ENCODE results near the gene IRX4. TPM values are rescaled to one million over a fixed set of nuclear protein-coding genes. Genes with fewer than 3 reads are reported as not detected.

Gene IRX4
- total and polyA plus RNA-seq, 2 of the 4 experiments (the other 2 are of a cell fraction), result not detected

GRCh38 chr5:1917830-1918487, 35.2 kb upstream of the IRX4 start:
- Histone ChIP-seq H4K91ac (ENCODE audit: insufficient read depth, low read depth, low read length) (no peak overlapping the region), H3K27me3 (ENCODE audit: control insufficient read depth, insufficient read depth, low read length) (no peaks in the 10 kb centered on the region), H4K8ac (ENCODE audit: low read depth in 2 of 2, low read length in 2 of 2) (no peak overlapping the region), H3K4me2 (ENCODE audit: low read depth, low read length) (no peak overlapping the region), H3K79me1 (ENCODE audit: low read depth in 1 of 2, low read length in 2 of 2) (no peaks in the 10 kb centered on the region), H3K23ac (ENCODE audit: low read depth, low read length) (no peak overlapping the region), H2BK20ac (ENCODE audit: low read depth, low read length) (no peak overlapping the region), H3K9ac (ENCODE audit: low read depth, low read length) (no peak overlapping the region), H3K56ac (ENCODE audit: extremely low read depth, insufficient read depth, low read length) (no peak overlapping the region), H4K20me1 (ENCODE audit: insufficient read depth, low read length) (no peaks in the 10 kb centered on the region), H3K4ac (ENCODE audit: low read depth, low read length) (no peak overlapping the region), H3K27ac (ENCODE audit: insufficient read depth, low read length) (no peak overlapping the region), H2BK120ac (ENCODE audit: low read depth, low read length) (no peak overlapping the region), H3K9me1 (ENCODE audit: insufficient read depth, low read length) (no peaks in the 10 kb centered on the region), H2AK5ac (ENCODE audit: low read depth, low read length) (no peak overlapping the region), H2BK15ac (ENCODE audit: low read depth, low read length) (no peak overlapping the region), H3K14ac (replicated peaks; ENCODE audit: low read depth, low read length) (no peak overlapping the region), H3K9me3 (ENCODE audit: control insufficient read depth, insufficient read depth, low read length) (no peaks in the 10 kb centered on the region), H3K36me3 (ENCODE audit: control insufficient read depth, insufficient read depth, low read length) (no peaks in the 10 kb centered on the region), H4K5ac (ENCODE audit: low read depth, low read length) (no peak overlapping the region), H3K4me1 (ENCODE audit: control insufficient read depth, insufficient read depth, low read length) (no peaks in the 10 kb centered on the region), H3K4me3 (ENCODE audit: insufficient read depth, low read depth, low read length) (no peak overlapping the region), H2BK5ac (ENCODE audit: low read depth, low read length, poor library complexity, severe bottlenecking) (no peak overlapping the region), H3K18ac (ENCODE audit: low read depth, low read length) (no peak overlapping the region), H2AK9ac (replicated peaks; ENCODE audit: low read depth, low read length, poor library complexity) (no peak overlapping the region), H2AFZ (replicated peaks; ENCODE audit: low read length, poor library complexity) (no peak overlapping the region)
- CTCF ChIA-PET, result no interaction called here
- intact Hi-C loops (cut with micrococcal nuclease) (no loop called here), in situ Hi-C loops (cut with MboI; ENCODE audit: low sequenced_read_pairs) (no loop called here), dilution Hi-C loops (cut with HindIII; ENCODE audit: low sequenced_read_pairs, unreplicated experiment) (no loop called here)
- TF ChIP-seq SMC3 (IDR thresholded peaks at IDR 0.05; ENCODE audit: low read depth, low read length) (no peak), MAZ (IDR thresholded peaks at IDR 0.05; ENCODE audit: borderline replicate concordance, low read depth, low read length) (no peak), MXI1 (IDR thresholded peaks at IDR 0.05; ENCODE audit: borderline replicate concordance, low read depth, low read length) (no peak)
- TF ChIP-seq, protein P1, sequence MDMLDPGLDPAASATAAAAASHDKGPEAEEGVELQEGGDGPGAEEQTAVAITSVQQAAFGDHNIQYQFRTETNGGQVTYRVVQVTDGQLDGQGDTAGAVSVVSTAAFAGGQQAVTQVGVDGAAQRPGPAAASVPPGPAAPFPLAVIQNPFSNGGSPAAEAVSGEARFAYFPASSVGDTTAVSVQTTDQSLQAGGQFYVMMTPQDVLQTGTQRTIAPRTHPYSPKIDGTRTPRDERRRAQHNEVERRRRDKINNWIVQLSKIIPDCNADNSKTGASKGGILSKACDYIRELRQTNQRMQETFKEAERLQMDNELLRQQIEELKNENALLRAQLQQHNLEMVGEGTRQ (IDR thresholded peaks at IDR 0.05; ENCODE audit: low read depth, low read length), result no peak
- ATAC-seq (ENCODE audit: low read depth) (no peak), DNase-seq (no peak)
- WGBS, 2 experiments (ENCODE audit: extremely low coverage in 2 of 2, insufficient read length in 1 of 2), result 58% methylated on average over 7 of the region's 13 CpGs; no CpG with 5 or more reads in 1 of the 2 experiments
- POLR2A ChIA-PET (ENCODE audit: unreplicated experiment), result no interaction called here
- BruUV-seq (replicated peaks), result no TSS peak
